Cardiac fibroblast (primary cell): ENCODE results near the gene FN1.
A peak's percentile ranks its signal among the peaks of the same experiment; 100 is the strongest.
"Not testable (repeated sequence)": the region's sequence is repeated elsewhere in the genome, so short reads cannot be mapped to it uniquely, and the experiment has no call there.

Experiments
- DNase-seq, 2 donors: peaks; one replicate each; pipeline versions ENCODE4 v3.0.0 to v3.0.0-alpha.2; 2010; ENCODE audit warnings: low read depth in 2 of 2
- H3K4me3 ChIP-seq, 2 donors: replicated peaks in 1 of 2; 1 replicate in 1 of 2; 2 replicates in 1 of 2; pipeline ENCODE4 v1.5.1; 2011; ENCODE audit warnings: low read depth in 2 of 2, low read length in 2 of 2, mild to moderate bottlenecking in 2 of 2, moderate library complexity in 1 of 2
- CTCF ChIP-seq: IDR thresholded peaks from one replicate; pipeline ENCODE4 v1.5.1; 2011; ENCODE audit warnings: low read depth, mild to moderate bottlenecking, low read length, inconsistent platforms

Gene FN1

GRCh38 chr2:215413974-215414373 is 21.9 kb downstream of the FN1 start:
- DNase-seq = no peak
- TF ChIP-seq CTCF = no peak
- no peak overlapping the region for H3K4me3 ChIP-seq

- no peak overlapping the region for H3K4me3 ChIP-seq
Measured at GRCh38 chr2:215413484-215413777, 22.4 kb downstream of the FN1 start.

GRCh38 chr2:215411941-215412743 is 23.7 kb downstream of the FN1 start:
- H3K4me3 ChIP-seq = no peak overlapping the region
- DNase-seq = peak in 1 of 2 donors; percentile 68
- TF ChIP-seq CTCF = no peak

More at GRCh38 chr2:215413484-215413777, 22.4 kb downstream of the FN1 start:
- DNase-seq = no peak
- no peak for TF ChIP-seq CTCF

- no peak for TF ChIP-seq CTCF
- DNase-seq = peak; percentile 95 to 96
- H3K4me3 ChIP-seq = no peak overlapping the region
Measured at GRCh38 chr2:215410932-215411285, 25.0 kb downstream of the FN1 start.

GRCh38 chr2:215410181-215410931 is 25.5 kb downstream of the FN1 start:
- not testable (repeated sequence) for H3K4me3 ChIP-seq, DNase-seq

- TF ChIP-seq CTCF = no peak
- no peak for DNase-seq
- no peak overlapping the region for H3K4me3 ChIP-seq
Measured at GRCh38 chr2:215409331-215410127, 26.3 kb downstream of the FN1 start.

GRCh38 chr2:215408441-215408840 is 27.4 kb downstream of the FN1 start:
- H3K4me3 ChIP-seq, DNase-seq: not testable (repeated sequence)
